Stimulated activated CD8-positive, alpha-beta memory T cell treated with anti-CD3 and anti-CD28 coated beads, Interleukin-4, amount 100 ng/mL, for 4 hours (primary cell): Measurements from ENCODE around the gene OBSL1.

Source experiments
- DNase-seq, 2 donors: peaks; one replicate each; pipeline ENCODE4 v3.0.0-alpha.2; 2020; ENCODE audit warnings: low read depth in 2 of 2, low spot score in 1 of 2

The OBSL1 gene

DNA sequence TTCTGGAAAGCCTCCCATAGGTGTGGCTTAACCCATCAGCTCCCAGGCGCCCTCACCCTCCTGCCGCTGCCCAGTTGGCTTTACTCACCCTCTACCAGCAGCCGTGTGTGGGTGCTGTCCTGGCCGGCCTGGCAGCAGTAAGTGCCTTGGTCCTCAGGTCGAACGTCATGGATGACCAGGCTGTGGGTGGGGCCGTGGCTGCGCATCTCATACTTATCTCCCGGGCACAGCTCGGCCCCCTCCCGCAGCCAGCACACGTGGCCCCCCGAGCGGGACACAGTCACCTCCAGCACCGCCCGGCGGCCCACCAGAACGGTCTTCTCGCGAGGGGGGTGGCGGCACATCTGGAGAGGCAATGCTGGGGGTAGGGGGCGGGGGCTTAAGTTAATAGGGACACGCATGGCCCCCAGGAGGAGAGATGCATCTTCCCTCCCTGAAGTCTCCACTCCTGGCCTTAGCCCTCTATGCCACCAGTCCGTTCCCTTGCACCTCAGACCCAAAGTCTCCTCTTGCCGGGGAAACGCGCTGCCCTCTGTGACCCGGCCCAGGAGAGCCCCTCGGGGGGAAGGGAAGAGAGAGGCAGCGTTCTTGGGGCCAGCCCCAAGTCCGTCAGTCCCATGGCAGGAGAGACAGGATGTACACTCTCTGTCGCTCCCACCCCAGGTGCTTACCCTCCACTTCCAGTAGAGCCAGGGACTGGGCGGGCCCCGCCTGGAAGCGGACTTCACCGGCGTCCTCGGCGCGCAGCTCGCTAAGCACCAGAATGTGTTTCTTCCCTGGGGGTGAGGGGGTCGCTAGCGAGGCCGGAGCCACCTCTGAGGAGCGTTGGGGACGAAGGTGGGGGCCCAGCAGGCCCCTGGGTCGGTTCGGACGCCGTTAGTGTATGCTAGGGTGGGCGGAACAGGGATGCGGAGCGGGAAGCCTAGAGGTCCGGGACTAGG lies 19.6 kb downstream of the OBSL1 start:
- no peak for DNase-seq

DNA sequence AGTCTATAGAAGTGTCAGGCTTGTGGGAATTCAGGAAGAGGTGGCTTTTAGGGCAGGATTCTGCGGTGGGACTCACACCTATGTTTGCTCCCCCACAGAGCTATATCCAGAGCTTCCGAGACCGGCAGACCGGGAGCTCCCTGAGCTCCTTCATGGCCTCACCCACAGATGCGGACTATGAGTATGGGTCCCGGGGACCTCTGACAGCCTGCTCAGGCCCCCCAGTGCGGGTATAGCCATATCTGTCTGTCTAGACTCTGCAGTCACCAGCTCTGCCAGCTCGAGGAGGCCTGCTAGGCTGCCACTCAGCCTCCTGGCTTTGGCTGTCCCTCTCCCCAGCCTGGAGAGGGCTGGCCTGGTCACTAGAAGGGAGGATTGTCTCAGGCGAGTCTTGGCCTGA lies 21.7 kb downstream of the OBSL1 start:
- DNase-seq: no peak

DNA sequence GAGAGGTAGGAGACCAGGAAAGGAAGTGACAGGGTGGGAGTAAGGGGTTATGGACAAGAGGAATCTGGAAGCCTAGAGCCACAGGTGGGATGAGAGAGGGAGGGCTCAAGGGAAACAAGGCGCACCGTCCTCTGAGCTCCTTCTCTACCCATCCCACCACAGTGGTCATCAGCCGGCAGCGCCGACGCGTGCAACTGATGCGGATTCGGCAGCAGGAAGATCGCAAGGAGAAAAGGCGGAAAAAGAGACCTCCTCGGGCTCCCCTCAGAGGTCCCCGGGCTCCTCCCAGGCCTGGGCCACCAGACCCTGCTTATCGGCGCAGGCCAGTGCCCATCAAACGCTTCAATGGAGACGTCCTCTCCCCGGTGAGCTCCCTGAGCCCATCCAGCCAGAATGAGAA lies 22.3 kb downstream of the OBSL1 start:
- DNase-seq: no peak

DNA sequence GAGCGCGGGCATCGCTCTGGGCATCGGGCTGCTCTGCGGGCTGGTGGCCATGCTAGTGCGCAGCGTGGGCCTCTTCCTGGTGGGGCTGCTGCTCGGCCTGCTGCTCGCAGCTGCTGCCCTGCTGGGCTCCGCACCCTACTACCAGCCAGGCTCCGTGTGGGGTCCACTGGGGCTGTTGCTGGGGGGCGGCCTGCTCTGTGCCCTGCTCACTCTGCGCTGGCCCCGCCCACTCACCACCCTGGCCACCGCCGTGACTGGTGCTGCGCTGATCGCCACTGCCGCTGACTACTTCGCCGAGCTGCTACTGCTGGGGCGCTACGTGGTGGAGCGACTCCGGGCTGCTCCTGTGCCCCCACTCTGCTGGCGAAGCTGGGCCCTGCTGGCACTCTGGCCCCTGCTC lies 23.7 kb downstream of the OBSL1 start:
- no peak for DNase-seq

GRCh38 chr2:219545943-219546352 lies 25.4 kb downstream of the OBSL1 start:
- no peak for DNase-seq

- DNase-seq: no peak
Observed at GRCh38 chr2:219545295-219545942, 25.9 kb downstream of the OBSL1 start.

DNA sequence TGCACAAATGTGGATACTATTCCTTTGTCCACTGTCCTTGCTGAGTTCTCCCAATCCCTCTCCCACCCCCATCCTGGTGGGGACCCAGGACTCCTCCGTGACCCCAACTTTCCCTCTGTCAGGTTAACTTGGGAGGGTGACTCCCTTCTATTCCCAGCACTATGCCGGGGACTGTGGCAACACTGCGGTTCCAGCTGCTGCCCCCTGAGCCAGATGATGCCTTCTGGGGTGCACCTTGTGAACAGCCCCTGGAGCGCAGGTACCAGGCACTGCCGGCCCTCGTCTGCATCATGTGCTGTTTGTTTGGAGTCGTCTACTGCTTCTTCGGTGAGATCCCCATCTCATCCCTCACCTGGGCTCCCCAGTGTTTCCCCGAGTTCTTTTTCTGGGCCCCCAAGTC lies 26.8 kb downstream of the OBSL1 start:
- no peak for DNase-seq

GRCh38 chr2:219543596-219544358 lies 27.6 kb downstream of the OBSL1 start, which contains the start of the genes CHPF and TMEM198:
CHPF (minus strand) TSS chr2:219543809; CDS start chr2:219543538, 271 bp downstream.
TMEM198 (plus strand) TSS chr2:219544028; CDS start chr2:219544728, 700 bp downstream.
- DNase-seq: peak; percentile 78 to 84

DNA sequence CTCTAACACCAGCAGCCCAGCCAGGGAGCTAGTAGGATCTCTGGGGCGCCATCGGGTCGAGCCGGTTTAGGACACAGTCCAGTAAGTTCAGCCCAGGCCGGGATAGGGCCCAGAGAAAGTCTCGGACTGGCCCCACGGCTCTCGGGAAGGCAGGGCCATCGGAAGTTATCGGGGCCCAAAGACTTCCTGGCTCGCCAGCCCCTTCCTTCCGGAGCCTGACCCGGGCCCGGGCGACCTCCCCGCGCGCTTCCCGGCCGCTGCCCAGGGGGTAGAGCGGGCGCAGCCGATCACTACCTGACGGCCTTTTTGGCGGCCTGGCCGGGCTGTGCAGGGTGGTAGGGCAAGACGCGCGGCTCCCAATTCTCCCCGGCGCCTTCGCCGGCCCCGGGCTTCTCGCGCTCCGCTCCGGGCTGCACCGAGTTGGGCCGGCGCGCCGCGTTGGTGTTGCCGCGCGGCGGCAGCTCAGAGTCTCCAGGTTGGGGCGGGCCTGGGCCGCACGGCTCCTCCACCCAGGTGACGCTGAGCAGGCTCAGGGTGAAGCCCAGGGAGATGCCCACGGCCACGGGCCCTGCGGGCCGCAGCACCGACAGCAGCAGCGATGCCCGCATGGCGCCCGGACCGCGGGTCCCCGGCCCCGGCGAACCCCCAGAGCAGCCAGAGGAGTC lies 28.3 kb downstream of the OBSL1 start:
- DNase-seq: no peak

- DNase-seq: peak; percentile 69 to 75
Observed at GRCh38 chr2:219541611-219542180, 29.6 kb downstream of the OBSL1 start.

DNA sequence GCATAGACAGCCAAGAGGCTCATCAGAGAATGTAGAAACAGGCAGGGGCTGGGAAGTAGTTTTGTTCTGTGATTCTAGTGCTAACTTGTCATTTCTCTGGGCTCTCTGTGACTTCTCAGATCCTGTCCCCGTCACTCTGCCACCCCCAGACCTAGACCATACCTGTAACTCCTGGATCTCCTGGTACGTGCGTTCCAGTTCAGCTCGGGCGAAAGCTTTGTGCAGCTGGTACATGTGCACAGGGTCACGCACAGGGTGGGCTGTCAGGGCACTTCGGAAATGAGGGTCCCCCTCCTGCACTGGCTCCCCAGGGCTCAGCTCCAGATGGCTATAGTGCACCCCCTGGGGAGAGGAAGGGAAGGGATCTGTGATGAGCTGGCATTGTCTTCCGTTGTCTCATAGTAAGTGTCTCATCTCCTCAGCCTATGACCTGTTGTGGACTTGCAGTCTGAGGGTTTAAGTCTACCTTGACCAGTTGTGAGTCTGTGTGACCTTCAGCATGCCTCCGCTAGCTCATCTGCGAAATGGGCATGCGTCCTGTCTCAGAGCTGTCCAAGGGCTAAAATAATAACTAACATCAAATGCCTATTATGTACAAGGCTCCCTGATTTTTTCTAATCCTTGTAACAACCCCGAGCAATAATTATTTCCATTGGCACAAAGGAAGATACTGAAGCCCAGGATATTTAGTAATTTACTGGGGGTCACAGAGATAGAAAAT lies 30.4 kb downstream of the OBSL1 start:
- no peak for DNase-seq

DNA sequence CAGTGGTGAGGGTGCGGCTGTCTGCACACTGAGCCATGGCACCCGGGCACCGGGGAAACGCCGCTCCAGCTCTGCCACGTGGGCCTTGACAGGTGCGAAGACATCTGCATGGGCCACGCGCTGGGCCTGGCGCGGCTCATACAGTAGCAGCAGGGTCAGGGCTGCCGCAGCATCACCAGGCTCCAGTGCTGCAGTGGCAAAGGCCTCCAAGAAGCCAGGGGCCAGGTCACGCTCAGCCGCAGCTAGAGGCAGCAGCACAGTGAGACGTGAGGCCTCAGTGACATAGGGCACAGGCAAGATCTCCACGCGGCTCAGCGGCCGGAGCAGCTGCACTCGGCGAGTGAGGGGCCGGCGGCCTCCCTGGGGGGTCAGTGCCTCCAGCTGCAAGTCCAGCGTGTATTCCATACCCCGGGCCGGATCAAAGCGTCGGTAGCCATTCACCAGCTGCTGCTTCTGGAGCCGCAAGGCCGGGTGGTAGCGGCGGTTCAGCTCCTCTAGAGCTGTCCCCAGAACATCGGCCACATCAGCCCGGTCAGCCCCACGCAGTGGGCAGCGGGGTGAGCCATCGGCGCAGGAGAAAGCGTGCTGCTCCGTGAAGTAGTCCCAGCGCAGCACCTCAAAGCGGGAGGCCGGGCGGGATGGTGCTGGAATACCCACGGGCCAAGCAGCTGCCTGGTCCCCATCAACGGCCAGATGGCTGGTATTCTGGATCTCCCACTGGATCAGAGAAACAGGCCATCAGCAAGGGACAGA lies 31.2 kb downstream of the OBSL1 start:
- DNase-seq: no peak

GRCh38 chr2:219538956-219539788 lies 32.2 kb downstream of the OBSL1 start:
- DNase-seq: no peak

DNA sequence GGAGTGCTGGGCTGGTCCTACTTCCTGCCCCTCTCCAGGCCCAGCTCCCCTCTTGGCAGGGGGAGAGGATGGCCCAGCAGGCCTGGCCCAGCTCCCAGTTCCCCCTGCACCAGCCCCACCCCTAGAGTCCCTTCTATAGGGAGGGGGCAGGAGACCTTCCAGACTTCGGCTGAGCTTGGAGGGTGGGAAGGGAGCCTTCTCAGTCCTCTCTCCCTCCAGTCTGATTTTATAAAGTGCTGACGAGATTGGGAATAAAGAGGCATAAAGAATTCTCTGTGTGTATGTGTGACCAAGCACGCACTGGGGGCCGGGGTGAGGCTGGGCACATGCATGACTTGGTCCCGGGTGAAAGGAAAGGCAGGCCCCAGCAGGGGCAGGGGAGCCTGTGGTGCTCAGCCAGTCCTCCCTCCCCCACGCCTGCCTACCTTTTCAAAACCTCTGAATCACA lies 32.8 kb downstream of the OBSL1 start:
- no peak for DNase-seq

DNA sequence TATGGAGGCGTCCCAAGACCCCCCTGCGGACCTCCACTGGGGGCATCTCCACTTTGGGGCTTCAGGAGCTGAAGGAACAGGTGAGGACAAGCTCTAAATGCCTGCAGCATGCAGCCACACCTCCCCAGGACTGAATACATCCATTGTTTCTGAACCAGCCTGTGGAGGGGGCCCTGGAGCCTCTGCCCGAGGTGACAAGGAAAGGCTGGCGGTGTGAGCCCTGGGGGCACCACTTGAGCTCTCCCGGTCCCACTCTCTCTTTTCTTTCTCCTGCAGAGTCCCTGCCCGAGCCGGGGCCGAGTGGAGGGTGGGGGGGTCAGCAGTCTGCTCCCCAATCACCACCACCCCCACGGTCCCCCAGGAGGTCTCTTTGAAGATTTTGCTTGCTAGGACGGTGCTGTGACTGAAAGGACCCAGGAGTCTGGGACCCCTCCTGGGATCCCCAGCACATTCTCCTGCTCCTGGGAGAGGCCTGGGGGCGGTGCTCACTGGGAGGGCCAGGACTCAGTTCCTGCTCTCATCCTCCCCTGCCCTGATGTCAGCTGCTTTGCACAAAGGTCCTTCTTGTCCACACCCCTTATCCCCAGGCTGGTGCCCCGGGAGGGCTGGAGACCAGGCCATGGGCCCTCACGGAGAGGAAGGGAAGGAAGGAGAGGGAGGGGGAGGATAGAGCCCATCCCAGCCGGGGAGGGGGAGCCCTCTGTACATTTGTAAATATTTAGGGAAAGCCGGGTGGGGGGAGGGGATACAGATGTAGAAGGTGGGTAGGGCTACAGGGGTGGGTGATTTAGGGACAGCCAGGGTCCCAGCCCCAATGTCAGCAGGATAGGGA lies 33.5 kb downstream of the OBSL1 start:
- no peak for DNase-seq

GRCh38 chr2:219536967-219537366 lies 34.4 kb downstream of the OBSL1 start:
- DNase-seq: no peak

DNA sequence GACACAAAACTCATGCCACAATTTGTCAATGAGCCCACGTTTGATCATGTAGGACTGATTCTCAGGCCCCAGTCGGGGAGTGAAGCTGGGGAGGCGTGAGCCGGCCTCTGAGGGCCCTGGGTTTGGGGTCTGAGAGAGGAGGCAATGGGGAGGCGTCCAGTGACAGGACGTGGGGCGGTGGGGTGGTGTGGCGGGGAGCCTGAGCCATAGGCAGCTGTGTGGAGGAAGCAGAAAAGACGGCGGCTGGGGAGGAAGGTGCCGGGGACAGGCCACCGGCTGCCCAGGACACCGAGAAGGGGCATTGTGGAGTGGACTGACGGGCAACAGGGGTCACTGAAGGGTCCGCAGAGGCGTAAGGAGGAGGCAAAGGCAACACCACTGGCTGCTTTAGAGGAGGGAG lies 34.9 kb downstream of the OBSL1 start:
- no peak for DNase-seq
